Fibroblast of lung (primary cell): ENCODE results near the gene PPP2R5A. TPM values are rescaled to one million over a fixed set of nuclear protein-coding genes. Genes with fewer than 3 reads are reported as not detected.

ENCODE experiments used
- DNase-seq, 2 donors: peaks; one replicate each; pipeline versions ENCODE4 v3.0.0 to v3.0.0-alpha.2; 2010; ENCODE audit warnings: low read depth in 2 of 2
- H2AFZ ChIP-seq: 2 replicates; pipeline ENCODE4 v1.5.1; 2012; ENCODE audit warnings: low read length, control low read depth, inconsistent platforms
- H3K27ac ChIP-seq: 2 replicates; pipeline ENCODE4 v1.5.1; 2011; ENCODE audit warnings: low read length, control low read depth; ENCODE audit not compliant: insufficient read depth
- H3K27me3 ChIP-seq: 2 replicates; pipeline ENCODE4 v1.5.1; 2011; ENCODE audit warnings: mild to moderate bottlenecking, low read length; ENCODE audit not compliant: control insufficient read depth, insufficient read depth
- H3K36me3 ChIP-seq: 2 replicates; pipeline ENCODE4 v1.5.1; 2011; ENCODE audit warnings: low read length; ENCODE audit not compliant: control insufficient read depth, insufficient read depth
- H3K4me1 ChIP-seq: 2 replicates; pipeline ENCODE4 v1.5.1; 2011; ENCODE audit warnings: low read length; ENCODE audit not compliant: control insufficient read depth, insufficient read depth; ENCODE audit errors: extremely low read depth
- H3K4me2 ChIP-seq: 2 replicates; pipeline ENCODE4 v1.5.1; 2011; ENCODE audit warnings: low read length, control low read depth; ENCODE audit not compliant: insufficient read depth; ENCODE audit errors: extremely low read depth
- H3K4me3 ChIP-seq, 4 experiments: fragments of 200-600 bp in 1 of 4; sonication (generic) in 1 of 4; replicated peaks in 1 of 4; 2 replicates each; pipeline ENCODE4 v1.5.1; 2011 to 2016; ENCODE audit warnings: low read length in 4 of 4, low read depth in 3 of 4, mild to moderate bottlenecking in 3 of 4, control low read depth in 2 of 4, inconsistent platforms in 1 of 4, mixed read lengths in 1 of 4; ENCODE audit not compliant: insufficient read depth in 1 of 4; ENCODE audit errors: control extremely low read depth in 1 of 4
- H3K79me2 ChIP-seq: 2 replicates; pipeline ENCODE4 v1.5.1; 2012; ENCODE audit warnings: mild to moderate bottlenecking, low read length, inconsistent platforms; ENCODE audit not compliant: control insufficient read depth, insufficient read depth
- H3K9ac ChIP-seq: 2 replicates; pipeline ENCODE4 v1.5.1; 2011; ENCODE audit warnings: mild to moderate bottlenecking, low read length, control low read depth; ENCODE audit not compliant: insufficient read depth
- H3K9me3 ChIP-seq: 2 replicates; pipeline ENCODE4 v1.5.1; 2012; ENCODE audit warnings: low read depth, low read length; ENCODE audit not compliant: control insufficient read depth, insufficient read depth
- H4K20me1 ChIP-seq: 2 replicates; pipeline ENCODE4 v1.5.1; 2011; ENCODE audit warnings: low read length; ENCODE audit not compliant: control insufficient read depth, insufficient read depth; ENCODE audit errors: extremely low read depth
- CTCF ChIP-seq, 2 donors: IDR thresholded peaks in 1 of 2; conservative IDR thresholded peaks in 1 of 2; 1 replicate in 1 of 2; 2 replicates in 1 of 2; pipeline ENCODE4 v1.5.1; 2011 to 2012; ENCODE audit warnings: low read length in 2 of 2, control low read depth in 1 of 2, inconsistent platforms in 1 of 2, low read depth in 1 of 2, mild to moderate bottlenecking in 1 of 2
- EZH2 ChIP-seq: IDR thresholded peaks from 2 replicates; pipeline ENCODE4 v1.5.1; 2012; ENCODE audit warnings: low read length, control low read depth, mild to moderate bottlenecking; ENCODE audit errors: missing control alignments
- polyA plus RNA-seq, 2 donors: library from polyadenylated mRNA; depleted of rRNA in 1 of 2; stranded (reverse) in 1 of 2; unstranded in 1 of 2; fragments of >200 nt; gene quantifications; 2 replicates each; pipeline ENCODE4 v1.2.1, GENCODE V29; 2011 to 2012; ENCODE audit warnings: missing spikeins in 1 of 2
- total RNA-seq: library from RNA; depleted of rRNA; stranded (reverse); fragments of >200 nt; gene quantifications from 2 replicates; pipeline ENCODE4 v1.2.1, GENCODE V29; 2014

Gene PPP2R5A
- total and polyA plus RNA-seq, 2 donors (not counting 1 experiment from before 2014, with no cell fraction given), result 21.2 to 35.2 TPM

- H3K36me3 ChIP-seq, result no peaks in the 10 kb centered on the region
- H3K27me3 ChIP-seq, result no peaks in the 10 kb centered on the region
- no peak for DNase-seq
- no peak overlapping the region for H3K27ac ChIP-seq
- no peak overlapping the region for H3K4me2 ChIP-seq
- H3K9ac ChIP-seq, result no peak overlapping the region
- no peaks in the 10 kb centered on the region for H3K9me3 ChIP-seq
- no peak for TF ChIP-seq CTCF (conservative IDR thresholded peaks at IDR 0.05 in 1 of 2, IDR thresholded peaks at IDR 0.05 in 1 of 2; ENCODE audit: low read depth in 1 of 2, low read length in 2 of 2)
- H3K4me1 ChIP-seq, result no peaks in the 10 kb centered on the region
- H2AFZ ChIP-seq, result no peak overlapping the region
- H4K20me1 ChIP-seq, result no peaks in the 10 kb centered on the region
- H3K79me2 ChIP-seq, result no peaks in the 10 kb centered on the region
- H3K4me3 ChIP-seq, result no peak overlapping the region
Measured at GRCh38 chr1:212323066-212323465, 37.9 kb downstream of the PPP2R5A start.

- no peak for TF ChIP-seq CTCF (conservative IDR thresholded peaks at IDR 0.05 in 1 of 2, IDR thresholded peaks at IDR 0.05 in 1 of 2; ENCODE audit: low read depth in 1 of 2, low read length in 2 of 2)
- no peak for TF ChIP-seq EZH2
- DNase-seq, result no peak
- H3K4me1 ChIP-seq, result no peaks in the 10 kb centered on the region
- no peak overlapping the region for H3K9ac ChIP-seq
- no peaks in the 10 kb centered on the region for H3K79me2 ChIP-seq
- no peaks in the 10 kb centered on the region for H3K27me3 ChIP-seq
- no peaks in the 10 kb centered on the region for H3K36me3 ChIP-seq
- H3K4me3 ChIP-seq, result no peak overlapping the region
- no peaks in the 10 kb centered on the region for H3K9me3 ChIP-seq
- no peak overlapping the region for H3K4me2 ChIP-seq
- no peaks in the 10 kb centered on the region for H4K20me1 ChIP-seq
- H2AFZ ChIP-seq, result no peak overlapping the region
- no peak overlapping the region for H3K27ac ChIP-seq
Measured at GRCh38 chr1:212326541-212326940, 41.3 kb downstream of the PPP2R5A start.

- Histone ChIP-seq H3K4me3 (no peak overlapping the region), H3K27me3 (no peaks in the 10 kb centered on the region), H2AFZ (no peak overlapping the region), H3K79me2 (no peaks in the 10 kb centered on the region), H3K36me3 (no peaks in the 10 kb centered on the region), H3K9me3 (no peaks in the 10 kb centered on the region), H3K27ac (no peak overlapping the region), H3K4me2 (no peak overlapping the region), H4K20me1 (no peaks in the 10 kb centered on the region), H3K4me1 (no peaks in the 10 kb centered on the region), H3K9ac (no peak overlapping the region)
- DNase-seq, result peak; percentile 25 to 49
- TF ChIP-seq EZH2, result no peak
- TF ChIP-seq CTCF (conservative IDR thresholded peaks at IDR 0.05 in 1 of 2, IDR thresholded peaks at IDR 0.05 in 1 of 2; ENCODE audit: low read depth in 1 of 2, low read length in 2 of 2), result no peak
Measured at GRCh38 chr1:212328248-212328647, 43.0 kb downstream of the PPP2R5A start.
